Tibial nerve (tissue), 4 donors: ENCODE measurements around the gene DYRK1A.

Experiments
- CTCF ChIP-seq, 5 experiments: fragments of 200-600 bp in 3 of 5; fragments of 450-650 bp in 2 of 5; sonication (generic) in 3 of 5; IDR thresholded peaks; one replicate each; pipeline ENCODE4 v1.5.1; 2016 to 2019; ENCODE audit warnings: antibody characterized with exemption in 5 of 5, mild to moderate bottlenecking in 3 of 5, moderate library complexity in 2 of 5
- EP300 ChIP-seq, 2 donors: sonication (generic); formaldehyde crosslinking; IDR thresholded peaks; one replicate each; pipeline ENCODE4 v1.6.1; 2017; ENCODE audit warnings: antibody characterized with exemption in 2 of 2, mild to moderate bottlenecking in 1 of 2
- POLR2A ChIP-seq, 2 donors: fragments of 450-650 bp; IDR thresholded peaks; one replicate each; pipeline ENCODE4 v1.6.1; 2017; ENCODE audit warnings: antibody characterized with exemption in 2 of 2, mild to moderate bottlenecking in 2 of 2, moderate library complexity in 2 of 2

GRCh38 chr21:37383784-37384311 is 17.3 kb downstream of the DYRK1A start:
- TF ChIP-seq CTCF (IDR thresholded peaks at IDR 0.05) (no peak), POLR2A (IDR thresholded peaks at IDR 0.05) (no peak), EP300 (IDR thresholded peaks at IDR 0.05) (no peak)
